DND-41 (cell line): ENCODE measurements around the gene C16orf74.

Source experiments
- ATAC-seq: fragments of 200-7000 bp; cut with Tn5 transposase; 3 replicates; pipeline ENCODE4 v1.9.1; 2021; ENCODE audit warnings: low read depth; ENCODE audit not compliant: insufficient read depth
- DNase-seq: peaks from one replicate; pipeline ENCODE4 v3.0.0-alpha.2; 2020
- H2AFZ ChIP-seq: 2 replicates; pipeline ENCODE4 v1.6.0; 2012; ENCODE audit warnings: low read depth, low read length
- H3K27ac ChIP-seq: 2 replicates; pipeline ENCODE4 v1.5.1; 2012; ENCODE audit warnings: low read length, inconsistent platforms
- H3K27me3 ChIP-seq: fragments of 200-600 bp; sonication (generic); 2 replicates; pipeline ENCODE4 v1.6.0; 2012; ENCODE audit warnings: low read length, mild to moderate bottlenecking, inconsistent platforms; ENCODE audit not compliant: insufficient read depth, poor library complexity
- H3K36me3 ChIP-seq: 2 replicates; pipeline ENCODE4 v1.5.1; 2012; ENCODE audit warnings: low read length, inconsistent platforms; ENCODE audit not compliant: insufficient read depth
- H3K4me1 ChIP-seq: 2 replicates; pipeline ENCODE4 v1.5.1; 2012; ENCODE audit warnings: mild to moderate bottlenecking, low read length; ENCODE audit not compliant: insufficient read depth
- H3K4me2 ChIP-seq: 2 replicates; pipeline ENCODE4 v1.6.0; 2012; ENCODE audit warnings: mild to moderate bottlenecking, moderate library complexity, low read length, inconsistent platforms; ENCODE audit not compliant: insufficient read depth
- H3K4me3 ChIP-seq, 2 experiments: fragments of 200-600 bp in 1 of 2; shearing (Covaris generic) in 1 of 2; 2 replicates each; pipeline ENCODE4 v1.5.1; 2012 to 2016; ENCODE audit warnings: inconsistent platforms in 2 of 2, low read length in 2 of 2, mild to moderate bottlenecking in 2 of 2, low read depth in 1 of 2, moderate library complexity in 1 of 2
- H3K79me2 ChIP-seq: 2 replicates; pipeline ENCODE4 v1.6.0; 2012; ENCODE audit warnings: low read length, inconsistent platforms; ENCODE audit not compliant: insufficient read depth
- H3K9ac ChIP-seq: 2 replicates; pipeline ENCODE4 v1.6.0; 2012; ENCODE audit warnings: low read depth, mild to moderate bottlenecking, inconsistent platforms, low read length, moderate library complexity
- H3K9me3 ChIP-seq: 2 replicates; pipeline ENCODE4 v1.5.1; 2012; ENCODE audit warnings: low read length, moderate library complexity, mild to moderate bottlenecking, inconsistent platforms; ENCODE audit not compliant: insufficient read depth, severe bottlenecking
- H4K20me1 ChIP-seq: 2 replicates; pipeline ENCODE4 v1.6.0; 2012; ENCODE audit warnings: low read length; ENCODE audit not compliant: insufficient read depth
- EZH2 ChIP-seq: IDR thresholded peaks from 3 replicates; pipeline ENCODE4 v1.6.1; 2012; ENCODE audit warnings: borderline replicate concordance, low read depth, mild to moderate bottlenecking, moderate library complexity, low read length, inconsistent platforms; ENCODE audit not compliant: severe bottlenecking
- TF ChIP-seq, protein P1 (sequence below): IDR thresholded peaks from 2 replicates; pipeline ENCODE4 v1.5.1; 2012; ENCODE audit warnings: borderline replicate concordance, low read length, moderate library complexity, mild to moderate bottlenecking; ENCODE audit not compliant: poor library complexity, severe bottlenecking; ENCODE audit errors: extremely low read depth

Gene C16orf74

DNA sequence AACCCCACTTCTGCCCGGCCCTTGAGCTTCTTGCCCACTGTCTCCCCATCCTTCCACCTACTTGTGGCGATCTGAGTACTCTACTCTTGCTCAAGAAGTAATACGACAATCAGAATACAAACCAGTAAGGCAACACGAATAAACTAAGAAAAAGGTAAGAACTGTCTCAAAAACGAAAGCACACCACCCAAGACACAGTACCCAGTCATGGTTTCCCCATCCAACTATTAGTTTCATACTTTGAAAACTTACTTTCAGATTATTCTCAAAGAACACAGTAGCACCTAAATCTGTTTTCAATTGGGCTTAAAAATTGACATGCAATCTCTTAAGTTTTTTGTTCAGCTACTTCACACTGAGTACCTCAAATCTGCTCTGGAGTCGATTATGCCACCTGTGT, 76.1 kb downstream of the C16orf74 start:
- Histone ChIP-seq H3K9me3 (no peaks in the 10 kb centered on the region), H3K27me3 (no peaks in the 10 kb centered on the region), H3K4me2 (no peak overlapping the region), H2AFZ (no peak overlapping the region), H3K9ac (no peak overlapping the region), H4K20me1 (peaks cover 34% of the 10 kb centered on the region), H3K4me1 (no peaks in the 10 kb centered on the region), H3K79me2 (no peaks in the 10 kb centered on the region), H3K4me3 (no peak overlapping the region), H3K27ac (no peak overlapping the region), H3K36me3 (peaks cover 98% of the 10 kb centered on the region)
- DNase-seq (no peak), ATAC-seq (no peak)
- no peak for TF ChIP-seq EZH2
- TF ChIP-seq, protein P1, sequence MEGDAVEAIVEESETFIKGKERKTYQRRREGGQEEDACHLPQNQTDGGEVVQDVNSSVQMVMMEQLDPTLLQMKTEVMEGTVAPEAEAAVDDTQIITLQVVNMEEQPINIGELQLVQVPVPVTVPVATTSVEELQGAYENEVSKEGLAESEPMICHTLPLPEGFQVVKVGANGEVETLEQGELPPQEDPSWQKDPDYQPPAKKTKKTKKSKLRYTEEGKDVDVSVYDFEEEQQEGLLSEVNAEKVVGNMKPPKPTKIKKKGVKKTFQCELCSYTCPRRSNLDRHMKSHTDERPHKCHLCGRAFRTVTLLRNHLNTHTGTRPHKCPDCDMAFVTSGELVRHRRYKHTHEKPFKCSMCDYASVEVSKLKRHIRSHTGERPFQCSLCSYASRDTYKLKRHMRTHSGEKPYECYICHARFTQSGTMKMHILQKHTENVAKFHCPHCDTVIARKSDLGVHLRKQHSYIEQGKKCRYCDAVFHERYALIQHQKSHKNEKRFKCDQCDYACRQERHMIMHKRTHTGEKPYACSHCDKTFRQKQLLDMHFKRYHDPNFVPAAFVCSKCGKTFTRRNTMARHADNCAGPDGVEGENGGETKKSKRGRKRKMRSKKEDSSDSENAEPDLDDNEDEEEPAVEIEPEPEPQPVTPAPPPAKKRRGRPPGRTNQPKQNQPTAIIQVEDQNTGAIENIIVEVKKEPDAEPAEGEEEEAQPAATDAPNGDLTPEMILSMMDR: no peak

DNA sequence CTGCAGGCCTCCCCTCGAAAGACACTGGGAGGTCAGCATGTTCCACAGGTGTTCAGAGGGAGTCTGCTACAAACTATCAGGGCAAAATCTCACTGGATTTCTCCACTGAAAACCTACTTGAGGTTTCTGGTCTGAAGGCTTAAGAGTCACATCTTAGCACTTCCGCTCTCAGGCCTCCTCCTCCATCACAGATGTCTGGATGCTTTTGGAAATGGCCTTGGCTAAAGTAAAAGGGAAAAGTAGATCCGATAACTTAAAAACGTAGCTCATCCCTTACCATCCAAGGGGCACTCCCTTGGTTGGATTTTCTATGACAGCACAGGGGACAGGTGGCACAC, 76.5 kb downstream of the C16orf74 start:
- TF ChIP-seq EZH2: no peak
- TF ChIP-seq, protein P1: no peak
- H3K9me3 ChIP-seq: no peaks in the 10 kb centered on the region
- H3K4me2 ChIP-seq: no peak overlapping the region

DNA sequence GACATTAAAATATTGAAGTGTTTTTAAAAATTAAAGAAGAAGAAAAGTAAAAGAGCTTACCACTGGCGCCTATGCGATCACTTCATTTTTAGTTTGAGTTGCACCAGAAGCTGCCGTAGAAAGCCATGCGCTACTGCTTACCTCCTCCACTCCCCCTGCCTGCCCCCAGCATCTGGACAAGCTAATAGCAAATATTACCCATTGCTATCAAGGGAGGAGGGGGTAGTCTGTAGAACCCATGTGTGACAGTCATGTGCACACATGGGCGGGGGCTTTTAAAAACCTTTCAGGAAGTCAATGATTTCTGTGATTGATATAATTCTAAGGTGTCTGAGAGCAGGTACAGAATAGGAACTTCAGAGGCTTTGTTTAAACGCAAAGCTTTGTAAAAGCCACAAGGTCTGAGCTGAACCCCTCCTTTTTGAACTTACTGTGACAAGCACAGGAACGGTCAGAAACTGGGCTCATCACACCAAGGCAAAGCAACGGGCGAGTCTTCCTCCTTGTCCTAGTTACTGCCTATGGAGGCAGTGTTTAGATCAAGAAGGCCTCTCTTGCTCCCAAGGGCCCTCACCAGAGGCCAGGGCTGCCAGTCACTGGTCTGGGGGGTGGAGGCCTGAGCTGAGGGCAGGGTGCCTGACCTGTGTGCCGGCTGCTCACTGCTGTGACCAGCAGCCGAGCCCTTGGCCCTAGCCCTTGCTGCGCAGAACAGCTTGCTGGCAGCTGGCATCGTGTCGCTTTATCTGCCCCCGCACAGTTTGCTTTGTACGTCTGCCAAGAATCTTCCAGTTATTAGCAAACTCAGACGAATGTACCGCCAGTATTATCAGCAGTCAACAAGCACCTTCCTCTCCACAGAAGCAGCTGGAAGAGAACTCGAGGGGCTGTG, 77.1 kb downstream of the C16orf74 start:
- no peak overlapping the region for H2AFZ ChIP-seq
- TF ChIP-seq, protein P1: no peak
- TF ChIP-seq EZH2: no peak
- ATAC-seq (no peak; the same call in 2 of the 3 replicates), DNase-seq (no peak)
- no peak overlapping the region for H3K9ac ChIP-seq
- no peak overlapping the region for H3K27ac ChIP-seq
- H3K36me3 ChIP-seq: peaks cover 99% of the 10 kb centered on the region
- peaks cover 40% of the 10 kb centered on the region for H4K20me1 ChIP-seq
- H3K27me3 ChIP-seq: no peaks in the 10 kb centered on the region
- no peak overlapping the region for H3K4me3 ChIP-seq
- H3K9me3 ChIP-seq: no peaks in the 10 kb centered on the region
- H3K4me1 ChIP-seq: no peaks in the 10 kb centered on the region
- H3K79me2 ChIP-seq: peaks cover 6% of the 10 kb centered on the region; the same call in 1 of the 2 replicates
- no peak overlapping the region for H3K4me2 ChIP-seq

More for the DNA sequence above, 76.5 kb downstream of the C16orf74 start:
- no peak overlapping the region for H3K4me3 ChIP-seq
- H4K20me1 ChIP-seq: peaks cover 38% of the 10 kb centered on the region
- no peak for ATAC-seq
- H3K79me2 ChIP-seq: peaks cover 3% of the 10 kb centered on the region; the same call in 1 of the 2 replicates
- peaks cover 99% of the 10 kb centered on the region for H3K36me3 ChIP-seq
- DNase-seq: no peak
- H3K4me1 ChIP-seq: no peaks in the 10 kb centered on the region
- H3K27me3 ChIP-seq: no peaks in the 10 kb centered on the region
- no peak overlapping the region for H3K27ac ChIP-seq
- H3K9ac ChIP-seq: no peak overlapping the region
- H2AFZ ChIP-seq: no peak overlapping the region
